ENCODE results near the gene PTPRN2.

The PTPRN2 gene

GRCh38 chr7:157998884-157999552 is 588.6 kb downstream of the PTPRN2 start:
- no peak for DNase-seq (ENCODE audit: low read depth in 2 of 2)

GRCh38 chr7:157997471-157997870 is 590.2 kb downstream of the PTPRN2 start:
- DNase-seq (ENCODE audit: low read depth in 2 of 2), result no peak

GRCh38 chr7:157997080-157997440 is 590.6 kb downstream of the PTPRN2 start:
- no peak for DNase-seq (ENCODE audit: low read depth in 2 of 2)

- DNase-seq (ENCODE audit: low read depth in 2 of 2), result no peak
These were observed 591.1 kb downstream of the PTPRN2 start for GRCh38 chr7:157996359-157997079.

GRCh38 chr7:157995815-157996214 is 591.8 kb downstream of the PTPRN2 start:
- DNase-seq (ENCODE audit: low read depth in 2 of 2), result no peak

- no peak for DNase-seq (ENCODE audit: low read depth in 2 of 2)
These were observed 593.3 kb downstream of the PTPRN2 start for GRCh38 chr7:157994319-157994718.

- DNase-seq (ENCODE audit: low read depth in 2 of 2), result no peak
These were observed 594.1 kb downstream of the PTPRN2 start for GRCh38 chr7:157993406-157994105.

GRCh38 chr7:157992511-157993160 is 595.0 kb downstream of the PTPRN2 start:
- DNase-seq (ENCODE audit: low read depth in 2 of 2), result no peak

GRCh38 chr7:157991761-157992160 is 595.9 kb downstream of the PTPRN2 start:
- no peak for DNase-seq (ENCODE audit: low read depth in 2 of 2)

GRCh38 chr7:157991351-157991750 is 596.3 kb downstream of the PTPRN2 start:
- DNase-seq (ENCODE audit: low read depth in 2 of 2), result no peak

- DNase-seq (ENCODE audit: low read depth in 2 of 2), result no peak
These were observed 596.8 kb downstream of the PTPRN2 start for GRCh38 chr7:157990881-157991250.

- no peak for DNase-seq (ENCODE audit: low read depth in 2 of 2)
These were observed 597.3 kb downstream of the PTPRN2 start for GRCh38 chr7:157990226-157990880.

GRCh38 chr7:157989589-157989988 is 598.0 kb downstream of the PTPRN2 start:
- DNase-seq (ENCODE audit: low read depth in 2 of 2), result no peak

GRCh38 chr7:157987906-157988305 is 599.7 kb downstream of the PTPRN2 start:
- DNase-seq (ENCODE audit: low read depth in 2 of 2), result no peak

- no peak for DNase-seq (ENCODE audit: low read depth in 2 of 2)
These were observed 601.6 kb downstream of the PTPRN2 start for GRCh38 chr7:157986051-157986450.

GRCh38 chr7:157985636-157986035 is 602.0 kb downstream of the PTPRN2 start:
- DNase-seq (ENCODE audit: low read depth in 2 of 2), result no peak

- DNase-seq (ENCODE audit: low read depth in 2 of 2), result no peak
These were observed 603.0 kb downstream of the PTPRN2 start for GRCh38 chr7:157984423-157985163.

- DNase-seq (ENCODE audit: low read depth in 2 of 2), result no peak
These were observed 603.9 kb downstream of the PTPRN2 start for GRCh38 chr7:157983502-157984422.

- DNase-seq (ENCODE audit: low read depth in 2 of 2), result no peak
These were observed 605.8 kb downstream of the PTPRN2 start for GRCh38 chr7:157981778-157982177.

GRCh38 chr7:157980774-157981173 is 606.8 kb downstream of the PTPRN2 start:
- DNase-seq (ENCODE audit: low read depth in 2 of 2), result no peak
